HG03460 (cell line): Measurements from ENCODE around the gene C4orf36.
"Not testable (repeated sequence)": the region's sequence is repeated elsewhere in the genome, so short reads cannot be mapped to it uniquely, and the experiment has no call there.

ENCODE experiments used
- ATAC-seq: cut with Tn5 transposase; IDR thresholded peaks from one replicate; pipeline ENCODE4 v1.9.1; 2021; ENCODE audit not compliant: unreplicated experiment

Gene C4orf36

DNA sequence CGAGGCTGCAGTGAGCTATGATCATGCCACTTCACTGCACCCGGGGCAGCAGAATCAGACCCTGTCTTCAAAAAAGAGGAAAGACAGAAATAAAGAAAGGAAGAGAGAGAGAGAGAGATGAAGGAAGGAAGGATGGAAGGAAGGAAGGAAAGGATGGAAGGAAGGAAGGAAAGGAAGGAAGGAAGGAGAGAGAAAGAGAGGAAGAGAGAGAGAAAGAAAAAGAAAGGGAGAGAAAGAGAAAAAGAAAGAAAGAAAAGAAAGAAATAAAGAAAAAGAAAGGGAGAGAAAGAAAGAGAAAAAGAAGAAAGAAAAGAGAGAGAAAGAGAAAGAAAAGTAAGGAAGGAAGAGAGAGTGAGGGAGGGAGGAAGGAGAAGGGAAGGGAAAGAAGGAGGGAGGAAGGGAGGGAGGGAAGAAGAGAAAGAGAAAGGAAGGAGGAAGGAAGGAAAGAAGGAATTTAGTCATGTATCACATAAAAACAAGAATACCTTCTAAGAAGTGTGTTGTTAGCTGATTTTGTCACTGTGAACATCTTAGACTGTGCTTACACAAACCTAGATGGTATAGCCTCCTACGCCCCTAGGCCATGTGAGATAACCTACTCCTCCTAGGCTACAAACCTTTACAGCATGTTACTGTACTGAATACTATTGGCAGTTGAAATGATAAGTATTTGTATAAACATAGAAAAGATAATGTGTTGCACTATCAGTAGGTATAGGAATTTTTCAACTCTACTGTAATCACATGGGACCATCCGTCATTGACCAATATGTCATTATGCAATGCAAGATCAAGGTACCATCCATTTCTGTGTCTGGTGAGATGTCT is 25.2 kb upstream of the C4orf36 start:
- no peak for ATAC-seq

GRCh38 chr4:86916392-86916791 is 24.2 kb upstream of the C4orf36 start:
- no peak for ATAC-seq

DNA sequence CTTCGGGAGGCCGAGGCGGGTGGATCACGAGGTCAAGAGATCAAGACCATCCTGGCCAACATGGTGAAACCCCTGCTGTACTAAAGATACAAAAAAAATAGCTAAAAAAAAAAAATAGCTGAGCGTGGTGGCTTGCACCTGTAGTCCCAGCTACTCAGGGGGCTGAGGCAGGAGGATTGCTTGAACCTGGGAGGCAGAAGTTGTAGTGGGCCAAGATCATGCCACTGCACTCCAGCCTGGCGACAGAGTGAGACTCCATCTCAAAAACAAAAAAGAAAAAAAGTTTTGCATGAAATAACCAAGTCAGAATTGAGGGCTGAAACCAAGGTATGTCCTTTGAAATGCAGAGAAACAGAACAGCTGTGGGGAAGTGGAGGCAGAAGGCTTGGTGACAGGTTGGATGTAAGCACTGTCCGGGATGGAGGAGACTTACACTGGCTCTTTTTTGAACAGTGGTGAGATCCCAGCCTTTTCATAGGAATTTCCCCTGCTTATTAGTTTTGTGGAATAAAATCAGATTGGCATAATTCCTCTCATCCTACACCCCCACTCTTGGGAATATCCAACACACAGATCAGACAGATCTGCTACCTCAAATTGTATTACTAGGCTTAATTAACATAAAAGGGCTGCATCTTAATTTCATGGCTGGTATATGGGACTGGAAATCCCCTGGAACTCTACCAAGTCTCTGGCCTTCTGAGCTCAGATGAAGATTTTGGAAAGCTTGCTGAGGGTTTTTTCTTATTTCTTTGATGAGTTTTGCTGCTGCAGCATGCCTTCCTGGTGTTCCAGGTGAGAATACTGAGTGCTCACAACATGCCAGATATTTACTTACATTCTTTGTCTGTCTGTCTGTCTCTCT is 18.8 kb upstream of the C4orf36 start:
- no peak for ATAC-seq

- no peak for ATAC-seq
Observed at GRCh38 chr4:86910369-86910768, 18.1 kb upstream of the C4orf36 start.

DNA sequence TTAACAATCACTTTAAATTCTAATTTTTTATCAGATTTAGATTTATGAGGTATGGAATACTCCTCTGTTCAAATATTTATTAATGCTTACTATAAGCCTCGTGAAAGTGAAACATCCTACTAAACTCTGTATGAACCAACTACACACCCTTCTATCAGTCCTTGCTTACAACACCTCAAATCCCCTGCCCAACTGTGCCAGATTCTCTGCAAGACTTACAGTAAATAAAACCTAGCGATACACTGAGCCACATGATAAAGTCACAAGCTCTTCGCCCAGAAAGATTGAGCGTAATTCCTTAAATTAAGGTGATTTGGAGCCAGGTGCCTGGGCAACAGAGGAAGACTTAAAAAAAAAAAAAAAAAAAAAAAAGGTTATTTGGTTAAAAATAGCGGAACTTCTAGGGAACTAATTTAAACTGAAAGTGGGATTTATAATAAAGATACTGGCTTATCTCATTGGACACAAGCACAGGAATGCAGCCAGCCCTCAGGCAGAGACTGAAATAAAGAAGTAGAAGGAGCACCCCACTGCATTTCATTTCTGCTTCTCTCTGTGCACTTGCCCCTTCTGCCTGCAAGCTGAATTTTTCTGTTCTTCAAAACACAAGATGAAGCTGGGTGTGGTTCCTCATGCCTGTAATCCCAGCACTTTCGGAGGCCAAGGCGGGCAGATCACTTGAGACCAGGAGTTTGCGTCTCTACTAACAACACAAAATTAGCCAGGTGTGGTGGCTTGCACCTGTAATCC is 17.5 kb upstream of the C4orf36 start:
- no peak for ATAC-seq

GRCh38 chr4:86908251-86908657 is 16.0 kb upstream of the C4orf36 start:
- ATAC-seq: no peak

GRCh38 chr4:86901864-86902263 is 9.6 kb upstream of the C4orf36 start:
- no peak for ATAC-seq

DNA sequence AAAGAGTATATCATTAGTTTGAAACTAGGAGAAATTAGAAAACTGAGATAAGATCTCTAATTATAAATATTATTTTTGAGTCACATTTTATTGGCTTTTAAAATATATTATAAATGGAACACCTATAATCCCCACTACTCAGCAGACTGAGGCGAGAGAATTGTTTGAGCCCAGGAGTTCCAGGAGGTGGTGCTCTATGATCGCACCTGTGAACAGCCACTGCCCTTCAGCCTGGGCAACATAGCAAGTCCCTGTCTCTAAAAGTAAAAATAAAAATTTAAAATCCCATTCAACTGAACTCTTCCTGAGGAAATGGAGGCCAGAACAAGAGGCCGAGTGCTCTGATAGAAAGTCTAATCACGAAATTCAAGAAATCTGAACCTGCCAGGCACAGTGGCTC is 6.3 kb upstream of the C4orf36 start:
- no peak for ATAC-seq

- ATAC-seq: no peak
Observed at GRCh38 chr4:86896596-86896995, 4.4 kb upstream of the C4orf36 start.

DNA sequence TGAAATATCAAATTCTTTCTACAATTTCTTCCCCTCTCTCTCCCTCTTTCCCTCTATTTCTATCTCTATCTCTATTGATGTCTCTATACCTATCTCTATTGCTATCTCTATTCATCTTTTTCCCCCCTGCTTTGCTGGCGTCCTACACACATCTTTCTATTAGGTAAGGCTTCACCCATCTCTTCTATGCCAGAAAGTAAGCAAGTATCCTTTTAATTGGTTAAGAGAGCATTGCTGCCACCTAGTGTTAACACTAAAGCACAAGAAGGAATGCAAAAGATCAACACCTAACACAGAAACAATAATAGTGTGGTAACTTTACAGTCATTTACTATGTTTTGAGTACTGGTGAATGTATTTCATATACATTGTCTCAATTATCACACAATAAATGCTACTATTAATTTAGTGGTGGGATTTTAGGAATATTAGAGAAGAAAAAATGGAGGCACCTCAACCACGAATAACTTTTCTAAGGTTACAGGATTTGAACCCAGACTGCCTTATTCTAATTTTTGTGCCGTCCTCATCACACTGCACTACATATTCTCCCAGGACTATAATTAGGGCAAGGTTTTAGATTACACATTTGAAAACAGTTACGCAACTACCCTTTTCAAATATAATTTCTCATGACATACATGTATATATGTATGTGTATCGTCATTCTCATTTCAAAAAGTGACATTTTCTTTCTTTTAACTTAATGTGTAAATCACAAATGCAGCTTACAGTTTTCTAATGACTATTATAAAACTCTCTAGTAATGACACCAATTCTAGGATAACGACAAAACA is 3.7 kb upstream of the C4orf36 start:
- peak; percentile 47 for ATAC-seq

- no peak for ATAC-seq
Observed at GRCh38 chr4:86894455-86894854, 2.2 kb upstream of the C4orf36 start.

- no peak for ATAC-seq
Observed at GRCh38 chr4:86893136-86893535, 914 bp upstream of the C4orf36 start.

DNA sequence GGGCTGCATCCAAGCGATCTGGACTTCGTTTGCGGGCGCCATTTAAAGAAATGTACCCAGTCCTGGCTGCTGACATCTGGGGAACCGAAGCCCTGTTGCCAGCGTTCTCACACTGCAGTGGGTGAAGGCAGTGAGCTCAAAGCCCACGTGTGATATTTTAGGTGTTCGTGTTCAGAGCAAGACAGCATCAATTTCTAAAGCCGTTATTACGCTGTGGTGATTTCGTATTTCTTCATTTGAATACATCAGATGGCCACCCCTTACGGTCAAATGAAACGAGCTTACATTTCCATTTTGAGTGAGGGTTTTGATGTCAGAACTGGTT is 376 bp upstream of the C4orf36 start:
- ATAC-seq: peak; percentile 30

DNA sequence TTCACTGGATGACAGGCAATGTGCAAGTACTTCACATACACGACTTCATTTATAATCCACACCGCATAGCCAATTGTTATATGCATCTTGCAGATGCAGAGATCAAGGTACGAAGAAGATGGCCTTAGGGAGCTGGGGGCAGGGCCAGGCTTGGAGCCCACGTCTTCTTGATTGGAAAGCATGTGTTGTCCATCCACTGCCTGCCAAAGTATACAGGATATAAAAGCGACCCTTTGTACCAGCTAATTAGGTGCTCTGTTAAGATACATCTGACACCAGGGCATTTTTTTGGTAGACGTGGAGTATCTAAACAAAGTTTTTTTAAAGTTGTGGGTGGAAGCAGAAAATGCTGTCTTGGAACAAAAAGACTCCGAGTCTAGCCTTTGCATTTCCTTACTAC is 1.4 kb downstream of the C4orf36 start:
- no peak for ATAC-seq

DNA sequence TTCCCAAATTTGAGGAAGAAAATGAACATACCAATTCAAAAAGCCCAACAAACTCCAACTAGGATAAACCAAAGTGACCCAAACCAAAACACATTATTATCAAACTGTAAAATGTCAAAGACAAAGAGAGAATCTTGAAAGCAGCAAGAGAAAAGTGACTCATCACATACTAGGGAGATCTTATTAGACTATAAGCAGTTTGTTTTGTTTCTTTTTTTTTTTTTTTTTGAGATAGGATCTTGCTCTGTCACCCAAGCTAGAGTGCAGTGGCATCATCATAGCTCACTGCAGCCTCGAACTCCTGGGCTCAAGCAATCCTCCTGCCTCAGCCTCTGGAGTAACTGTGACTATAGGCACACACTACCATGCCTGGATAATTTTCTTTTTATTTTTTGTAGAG is 12.6 kb downstream of the C4orf36 start:
- ATAC-seq: no peak

- no peak for ATAC-seq
Observed at GRCh38 chr4:86878640-86879039, 13.6 kb downstream of the C4orf36 start.

DNA sequence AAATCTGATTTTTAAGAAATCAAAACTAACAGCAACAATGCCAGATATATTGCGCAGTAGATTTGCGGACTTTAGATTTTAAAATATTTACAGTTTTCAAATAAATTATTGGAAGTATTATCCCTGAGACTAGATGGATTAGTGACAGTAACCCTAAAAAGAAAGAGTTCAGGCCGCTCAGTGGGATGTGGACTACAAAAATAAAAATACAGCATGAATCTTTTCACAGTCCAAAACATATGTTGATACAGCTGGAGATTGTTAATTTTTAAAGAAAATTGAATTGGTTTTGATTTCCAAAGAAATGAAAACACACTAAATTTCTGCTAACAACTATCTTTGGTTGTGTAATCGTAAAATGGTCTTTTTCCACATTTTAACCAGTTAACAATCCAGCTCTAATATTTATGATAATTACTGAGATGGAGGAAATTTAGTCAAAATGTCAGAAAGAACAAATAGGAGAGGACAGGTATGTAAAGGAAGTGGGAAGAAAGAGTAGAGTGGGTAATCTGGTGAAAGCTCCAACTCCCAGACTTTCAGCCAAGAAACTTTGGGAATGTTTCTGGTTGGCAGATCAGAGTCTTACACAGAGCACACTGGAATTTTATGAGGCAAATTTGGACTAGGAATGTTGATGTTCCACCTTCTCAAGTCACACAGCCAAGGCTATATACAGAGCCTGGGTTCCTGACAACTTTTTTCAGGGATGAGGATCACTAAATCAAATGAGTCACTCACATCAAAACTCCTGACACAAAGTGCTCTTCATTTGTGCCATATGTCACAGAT is 15.1 kb downstream of the C4orf36 start:
- ATAC-seq: no peak

DNA sequence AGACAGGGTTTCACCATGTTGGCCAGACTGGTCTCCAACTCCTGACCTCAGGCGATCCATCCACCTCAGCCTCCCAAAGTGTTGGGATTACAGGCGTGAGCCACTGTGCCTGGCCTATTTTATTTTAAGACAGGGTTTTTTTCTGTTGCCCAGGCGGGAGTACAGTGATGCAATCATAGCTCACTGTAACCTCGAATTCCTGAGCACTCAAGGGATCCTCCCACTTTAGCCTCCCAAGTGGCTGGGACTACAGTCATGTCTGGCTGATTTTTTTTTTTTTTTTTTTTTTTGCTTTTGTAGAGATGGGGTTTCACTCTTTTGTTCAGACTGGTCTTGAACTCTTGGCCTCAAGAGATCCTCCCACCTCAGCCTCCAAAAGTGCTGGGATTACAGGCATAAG is 16.8 kb downstream of the C4orf36 start:
- ATAC-seq: not testable (repeated sequence)

- no peak for ATAC-seq
Observed at GRCh38 chr4:86872135-86872534, 20.1 kb downstream of the C4orf36 start.

GRCh38 chr4:86870442-86871069 is 21.7 kb downstream of the C4orf36 start:
- ATAC-seq: no peak
